ENCODE results near the gene FOXK2.

Gene FOXK2

GRCh38 chr17:82645516-82645915 is 126.0 kb downstream of the FOXK2 start:
- no peak for DNase-seq

DNA sequence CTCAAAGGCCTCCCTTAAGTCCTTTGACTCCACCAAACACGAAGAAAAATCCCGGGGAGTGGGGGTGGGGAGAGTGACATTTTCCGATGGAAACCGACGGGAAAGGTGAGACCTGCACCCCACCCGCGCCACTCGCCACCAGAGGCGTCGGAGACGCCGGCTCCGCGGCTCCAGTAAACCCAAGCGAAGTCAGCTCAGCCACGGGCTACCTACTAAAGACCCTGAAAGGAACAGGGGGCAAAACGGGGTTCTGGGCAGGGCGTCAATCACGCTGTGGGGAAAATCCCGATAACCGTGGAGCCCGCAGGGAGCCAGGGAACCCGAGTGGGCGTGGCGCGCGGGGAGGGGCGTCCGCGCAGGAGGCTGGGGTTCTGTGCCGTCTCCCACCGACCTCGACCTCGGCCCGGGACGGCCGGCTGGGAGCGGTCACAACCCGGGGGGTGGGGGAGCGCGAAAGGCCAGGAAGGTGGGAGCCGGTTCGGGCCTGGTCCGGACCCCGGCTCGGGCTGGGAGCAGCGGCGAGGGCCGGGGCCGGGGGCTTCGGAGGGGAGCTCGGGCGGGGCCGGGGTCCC is 128.1 kb downstream of the FOXK2 start:
- DNase-seq, result no peak

DNA sequence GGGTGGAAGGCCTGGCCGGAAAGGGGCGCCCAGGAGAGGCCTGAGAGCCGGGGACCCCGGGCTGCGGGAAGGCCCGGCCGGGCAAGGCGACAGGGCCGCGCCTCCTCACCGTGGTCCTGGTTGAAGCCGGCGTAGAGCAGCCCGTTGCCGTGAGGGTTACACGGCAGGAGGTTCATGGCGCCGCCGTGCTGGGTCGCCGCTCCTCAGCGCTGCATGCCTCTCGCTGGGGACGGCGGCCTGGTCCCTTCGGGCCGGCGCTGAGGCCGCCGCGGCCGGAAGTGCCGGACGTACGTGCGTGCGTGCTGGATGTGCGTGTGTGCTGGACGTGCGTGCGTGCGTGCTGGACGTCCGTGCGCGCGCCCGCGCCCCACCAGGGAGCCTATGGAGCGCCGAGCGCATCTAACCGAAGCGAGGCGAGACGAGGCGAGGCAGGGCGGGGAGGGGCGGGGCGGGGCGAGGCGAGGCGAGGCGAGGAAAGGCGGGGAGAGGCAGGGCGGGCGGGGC is 128.7 kb downstream of the FOXK2 start, which contains the start of gene WDR45B:
TSS of gene WDR45B (minus strand) at position 280 of the 504 bp plus-strand sequence. CDS start at position 176, 104 bp downstream.
- DNase-seq, result peak; percentile 86

DNA sequence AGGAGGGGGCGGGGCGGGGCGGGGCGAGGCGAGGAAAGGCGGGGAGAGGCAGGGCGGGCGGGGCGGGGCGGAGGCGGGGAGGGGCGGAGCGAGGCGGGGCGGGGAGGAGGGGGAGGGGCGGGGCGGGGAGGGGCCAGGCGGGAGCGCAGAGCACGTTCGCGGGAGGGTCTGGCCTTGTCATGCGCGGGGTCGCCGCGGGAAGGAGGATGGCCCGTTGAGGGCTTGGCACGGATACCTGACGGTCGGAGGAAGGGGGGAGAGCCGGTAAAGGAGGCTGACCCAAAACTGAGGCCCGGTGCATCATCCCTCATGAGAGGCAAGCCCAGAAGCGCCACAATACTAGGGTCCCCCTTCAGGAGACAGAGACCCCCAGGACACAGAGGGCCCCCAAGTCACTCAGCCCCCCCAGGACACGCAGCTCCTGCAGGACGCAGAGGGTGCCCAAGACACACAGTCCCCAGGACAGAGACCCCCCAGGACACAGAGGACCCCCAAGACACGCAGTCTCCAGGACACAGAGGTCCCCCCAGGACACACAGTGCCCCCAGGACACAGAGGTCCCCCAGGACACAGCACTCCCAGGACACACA is 129.3 kb downstream of the FOXK2 start:
- DNase-seq, result no peak

DNA sequence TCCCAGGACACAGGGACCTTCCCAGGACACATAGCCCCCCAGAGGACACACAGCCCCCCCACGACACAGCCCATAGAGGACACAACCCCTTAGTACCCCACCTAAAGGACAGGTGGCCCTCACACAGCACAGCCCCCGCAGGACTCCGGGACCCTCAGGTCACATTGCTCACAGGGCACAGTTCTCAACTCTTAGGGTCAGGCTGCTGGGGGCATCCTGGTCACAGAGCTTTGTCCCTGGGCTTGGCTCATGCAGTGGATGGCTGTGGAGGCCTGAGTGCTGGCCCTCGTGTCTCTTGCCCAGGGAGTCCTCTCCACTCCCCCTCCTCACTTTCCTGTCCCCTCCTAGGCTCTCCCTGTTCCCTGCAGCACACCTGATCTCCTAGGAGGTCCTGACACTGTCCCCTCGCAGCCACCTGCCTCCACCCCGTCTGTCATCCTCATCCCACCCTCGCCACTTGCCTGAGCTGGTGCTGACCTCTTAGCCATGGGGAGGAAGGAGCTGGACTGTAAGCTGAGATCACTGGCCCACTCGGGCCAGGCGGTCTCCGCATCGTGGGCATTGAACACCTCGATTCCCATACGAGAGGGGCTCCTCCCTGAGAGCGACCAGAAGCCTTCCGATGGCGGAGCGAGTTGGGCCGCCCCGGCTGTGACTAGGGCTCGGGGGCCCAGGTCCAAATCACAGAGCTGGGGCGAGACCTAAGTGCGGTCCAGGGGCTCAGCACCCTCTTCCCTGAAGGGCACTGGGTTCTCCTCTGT is 130.1 kb downstream of the FOXK2 start:
- DNase-seq, result no peak

DNA sequence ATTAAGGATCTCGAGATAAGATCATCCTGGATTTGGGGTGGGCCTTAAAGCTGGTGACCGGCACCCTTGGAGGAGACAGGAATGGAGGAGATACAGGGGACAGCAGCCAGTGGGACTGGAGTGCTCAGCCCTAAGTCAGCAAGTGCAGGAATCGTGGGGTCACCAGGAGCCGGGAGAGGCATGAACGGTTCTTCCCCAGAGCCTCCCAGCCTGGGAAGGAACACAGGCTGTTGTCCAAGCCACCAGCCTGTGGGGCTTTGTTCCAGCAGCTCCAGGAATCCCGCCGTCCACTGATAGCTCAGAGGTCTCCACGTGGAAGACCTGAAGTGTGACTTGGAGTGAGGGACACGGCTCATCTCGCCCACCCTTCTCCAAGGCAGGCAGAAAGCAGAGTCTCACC is 131.2 kb downstream of the FOXK2 start:
- no peak for DNase-seq

DNA sequence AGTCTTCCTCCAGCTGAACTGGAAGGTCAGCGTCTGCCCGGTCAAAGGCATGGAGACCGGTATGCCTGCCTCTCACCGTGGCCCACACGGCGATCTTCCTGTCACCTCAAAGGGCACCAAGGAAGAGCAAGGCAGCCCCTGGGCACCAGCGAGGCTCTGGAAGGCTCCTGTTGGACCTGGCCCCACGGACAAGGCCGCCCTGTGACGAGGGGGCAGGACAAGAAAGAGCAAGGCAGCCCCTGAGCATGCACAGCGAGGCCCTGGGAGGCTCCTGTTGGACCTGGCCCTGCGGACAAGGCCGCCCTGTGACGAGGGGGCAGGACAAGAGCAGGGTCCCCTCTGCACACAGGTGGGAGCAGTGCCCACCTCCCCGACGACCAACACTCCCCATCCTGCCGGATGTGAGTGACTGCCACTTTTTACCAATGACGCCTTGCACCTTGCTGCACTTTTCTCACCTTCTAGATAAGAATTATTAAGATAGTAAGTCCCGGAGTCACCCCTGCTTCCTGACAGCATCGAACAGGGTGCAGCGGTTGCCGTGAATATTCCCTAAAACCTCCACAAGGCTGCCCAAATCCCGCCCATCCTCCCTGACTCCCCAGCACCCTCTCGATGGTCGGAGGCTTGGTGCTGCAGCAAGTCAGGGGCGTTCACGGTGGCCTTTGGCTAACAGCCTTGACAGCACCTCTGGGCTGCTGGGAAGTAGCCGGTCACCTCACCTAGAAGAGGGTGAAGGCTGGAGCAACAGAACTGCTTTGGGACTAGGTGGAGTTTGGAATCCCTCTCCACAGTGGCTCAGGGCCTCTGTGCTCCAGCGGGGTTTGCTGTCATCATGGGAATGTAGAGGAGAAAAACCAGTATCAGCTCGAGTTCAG is 134.4 kb downstream of the FOXK2 start:
- DNase-seq, result no peak
